HUDEP-2 (cell line): ENCODE measurements around the gene THG1L.
"Not testable (repeated sequence)": the region's sequence is repeated elsewhere in the genome, so short reads cannot be mapped to it uniquely, and the experiment has no call there.

ENCODE experiments used
- DNase-seq, 76 experiments: peaks; one replicate each; lab custom pipeline; 2025; ENCODE audit not compliant: unreplicated experiment in 76 of 76; lab: John Stamatoyannopoulos, UW

THG1L gene

GRCh38 chr5:157731272-157732129 is at the start of gene THG1L:
TSS of gene THG1L (plus strand) at chr5:157731420. CDS start at chr5:157731441, 21 bp downstream.
- peak; percentile 48 to 99 (median 97) for DNase-seq

GRCh38 chr5:157682257-157682656 is 49.0 kb upstream of the THG1L start:
- DNase-seq = no peak

- not testable (repeated sequence) for DNase-seq
Observed at GRCh38 chr5:157686276-157687197, 44.7 kb upstream of the THG1L start.

GRCh38 chr5:157687198-157687554 is 44.0 kb upstream of the THG1L start:
- DNase-seq = no peak

- DNase-seq = peak in 3 of 76 experiments; percentile 1 to 18 (median 4)
Observed at GRCh38 chr5:157689942-157690689, 41.1 kb upstream of the THG1L start.

GRCh38 chr5:157690690-157691433 is 40.4 kb upstream of the THG1L start:
- no peak for DNase-seq

GRCh38 chr5:157693816-157694215 is 37.4 kb upstream of the THG1L start:
- not testable (repeated sequence) for DNase-seq

- DNase-seq = not testable (repeated sequence)
Observed at GRCh38 chr5:157696154-157696553, 35.1 kb upstream of the THG1L start.

- not testable (repeated sequence) for DNase-seq
Observed at GRCh38 chr5:157698674-157699073, 32.5 kb upstream of the THG1L start.

- no peak for DNase-seq
Observed at GRCh38 chr5:157703736-157704135, 27.5 kb upstream of the THG1L start.

GRCh38 chr5:157708866-157709265 is 22.4 kb upstream of the THG1L start:
- DNase-seq = no peak

GRCh38 chr5:157709346-157709745 is 21.9 kb upstream of the THG1L start:
- no peak for DNase-seq

GRCh38 chr5:157710431-157710830 is 20.8 kb upstream of the THG1L start:
- no peak for DNase-seq

GRCh38 chr5:157710882-157711281 is 20.3 kb upstream of the THG1L start:
- no peak for DNase-seq

- DNase-seq = no peak
Observed at GRCh38 chr5:157713830-157714595, 17.2 kb upstream of the THG1L start.

GRCh38 chr5:157714596-157714864 is 16.7 kb upstream of the THG1L start:
- DNase-seq = no peak

GRCh38 chr5:157718519-157718918 is 12.7 kb upstream of the THG1L start:
- DNase-seq = peak in 32 of 76 experiments; percentile 2 to 54 (median 22)

- no peak for DNase-seq
Observed at GRCh38 chr5:157719245-157719644, 12.0 kb upstream of the THG1L start.

- DNase-seq = no peak
Observed at GRCh38 chr5:157721159-157721558, 10.1 kb upstream of the THG1L start.
